GM19463 (cell line): ENCODE data around the gene AFAP1L2.

ENCODE experiments used
- ATAC-seq: cut with Tn5 transposase; IDR thresholded peaks from one replicate; pipeline ENCODE4 v1.9.1; 2021; ENCODE audit warnings: mild to moderate bottlenecking, moderate library complexity; ENCODE audit not compliant: unreplicated experiment

AFAP1L2 gene, protein sequence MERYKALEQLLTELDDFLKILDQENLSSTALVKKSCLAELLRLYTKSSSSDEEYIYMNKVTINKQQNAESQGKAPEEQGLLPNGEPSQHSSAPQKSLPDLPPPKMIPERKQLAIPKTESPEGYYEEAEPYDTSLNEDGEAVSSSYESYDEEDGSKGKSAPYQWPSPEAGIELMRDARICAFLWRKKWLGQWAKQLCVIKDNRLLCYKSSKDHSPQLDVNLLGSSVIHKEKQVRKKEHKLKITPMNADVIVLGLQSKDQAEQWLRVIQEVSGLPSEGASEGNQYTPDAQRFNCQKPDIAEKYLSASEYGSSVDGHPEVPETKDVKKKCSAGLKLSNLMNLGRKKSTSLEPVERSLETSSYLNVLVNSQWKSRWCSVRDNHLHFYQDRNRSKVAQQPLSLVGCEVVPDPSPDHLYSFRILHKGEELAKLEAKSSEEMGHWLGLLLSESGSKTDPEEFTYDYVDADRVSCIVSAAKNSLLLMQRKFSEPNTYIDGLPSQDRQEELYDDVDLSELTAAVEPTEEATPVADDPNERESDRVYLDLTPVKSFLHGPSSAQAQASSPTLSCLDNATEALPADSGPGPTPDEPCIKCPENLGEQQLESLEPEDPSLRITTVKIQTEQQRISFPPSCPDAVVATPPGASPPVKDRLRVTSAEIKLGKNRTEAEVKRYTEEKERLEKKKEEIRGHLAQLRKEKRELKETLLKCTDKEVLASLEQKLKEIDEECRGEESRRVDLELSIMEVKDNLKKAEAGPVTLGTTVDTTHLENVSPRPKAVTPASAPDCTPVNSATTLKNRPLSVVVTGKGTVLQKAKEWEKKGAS

DNA sequence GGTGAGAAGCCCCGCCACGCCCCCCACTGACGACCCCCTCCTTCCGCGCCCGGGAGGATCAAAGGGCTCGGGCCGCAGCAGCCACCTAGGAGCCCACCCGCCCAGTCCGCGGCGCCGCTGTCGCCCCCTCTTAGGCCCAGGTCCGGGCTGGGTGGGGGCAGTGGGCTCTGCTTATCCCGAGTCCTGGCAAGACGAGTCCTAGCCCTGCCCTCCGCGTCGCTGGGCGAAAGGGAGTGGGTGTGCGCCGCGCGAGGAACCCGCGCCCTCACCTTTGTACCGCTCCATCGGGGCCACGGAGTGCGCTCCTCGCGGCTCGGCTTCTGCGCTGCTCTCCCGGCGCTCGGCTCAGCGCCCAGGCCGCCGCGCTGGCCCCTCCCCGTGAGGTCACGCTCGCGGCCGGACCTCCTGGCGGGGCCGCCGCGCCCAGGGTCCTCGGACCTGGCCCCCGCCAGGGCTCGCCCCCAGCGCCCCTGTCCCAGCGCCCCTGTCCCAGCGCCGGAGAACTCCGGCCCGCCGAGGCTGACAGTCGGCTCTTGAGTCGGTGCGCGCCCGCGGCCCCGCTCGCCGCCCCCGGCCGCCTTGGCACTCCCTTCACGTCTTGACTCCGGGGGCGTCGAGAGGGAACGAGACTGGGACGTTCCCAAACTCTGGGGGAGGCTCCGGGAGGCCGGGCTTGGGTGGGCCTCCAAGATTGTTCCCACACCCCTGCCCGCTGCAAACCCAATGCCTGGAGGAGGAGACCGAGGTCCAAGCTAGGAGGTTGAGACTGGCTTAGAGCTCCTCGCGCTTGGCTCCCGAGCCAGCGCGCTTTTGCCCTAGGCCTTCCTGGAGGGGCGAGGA lies at the start of gene AFAP1L2:
Gene AFAP1L2 (minus strand): TSS at position 332 of the 840 bp plus-strand sequence. CDS start 47 bp downstream, at position 285.
- peak; percentile 29 for ATAC-seq

DNA sequence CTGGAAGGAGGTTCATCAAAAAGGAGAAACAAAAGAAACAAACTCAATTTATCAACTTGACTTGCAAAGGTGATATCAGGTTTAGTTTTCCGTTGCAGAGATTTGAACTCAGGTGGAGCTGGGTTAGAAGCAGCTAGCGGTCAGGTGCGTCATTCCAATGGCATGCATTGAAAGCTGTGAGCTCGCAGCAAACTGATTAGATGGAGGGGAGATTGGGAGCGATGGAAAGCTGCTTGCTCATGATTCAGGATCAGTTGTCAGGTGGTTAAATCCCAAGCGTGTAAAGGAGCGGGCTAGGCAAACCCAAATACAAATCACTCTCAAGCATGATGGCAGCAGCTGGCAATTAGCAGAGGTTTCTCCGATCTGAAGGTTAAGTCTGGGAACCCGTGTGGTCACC lies 49.3 kb upstream of the AFAP1L2 start:
- ATAC-seq = no peak

DNA sequence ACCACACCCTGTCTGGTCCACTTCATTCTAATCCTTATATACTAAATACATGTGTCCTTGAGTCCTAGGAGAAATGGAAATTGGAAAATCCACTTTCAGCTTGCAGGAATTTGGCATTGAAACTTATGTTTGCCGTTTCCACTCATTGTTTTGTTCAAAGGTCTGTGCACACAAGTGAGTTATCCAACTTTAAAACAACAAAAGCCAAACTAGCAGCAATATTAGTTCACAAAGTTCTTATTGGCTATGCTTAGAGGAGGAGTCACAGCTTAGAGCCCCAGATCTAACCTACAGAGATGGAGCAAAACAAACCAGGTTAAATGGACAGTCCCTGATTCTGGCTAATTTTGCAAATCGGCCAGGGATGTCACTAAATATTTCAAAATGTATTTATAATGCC lies 44.6 kb upstream of the AFAP1L2 start:
- no peak for ATAC-seq

GRCh38 chr10:114445332-114445731 lies 41.0 kb upstream of the AFAP1L2 start:
- no peak for ATAC-seq

GRCh38 chr10:114444819-114445218 lies 40.5 kb upstream of the AFAP1L2 start:
- ATAC-seq = no peak

- ATAC-seq = no peak
Observed at GRCh38 chr10:114442091-114442630, 37.9 kb upstream of the AFAP1L2 start.

DNA sequence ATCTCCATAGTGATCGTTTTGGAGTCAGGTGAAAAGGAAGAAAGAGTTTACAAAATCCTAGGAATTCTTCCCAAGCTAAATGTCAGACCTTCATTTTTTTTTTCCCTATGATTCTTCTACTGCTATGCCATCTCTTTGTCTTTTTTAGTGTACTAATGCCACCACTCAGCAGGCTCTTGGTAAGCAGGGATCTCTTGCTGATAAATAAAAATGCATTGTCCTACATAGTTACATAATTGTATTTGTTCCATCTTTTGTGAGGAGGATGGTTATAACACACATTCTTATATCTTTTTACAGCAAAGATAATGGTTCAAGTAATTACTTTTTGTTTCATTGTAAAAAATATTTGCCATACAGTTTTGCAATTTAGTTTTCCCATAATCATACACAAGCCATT lies 36.8 kb upstream of the AFAP1L2 start:
- no peak for ATAC-seq

GRCh38 chr10:114437473-114438292 lies 33.4 kb upstream of the AFAP1L2 start:
- no peak for ATAC-seq

DNA sequence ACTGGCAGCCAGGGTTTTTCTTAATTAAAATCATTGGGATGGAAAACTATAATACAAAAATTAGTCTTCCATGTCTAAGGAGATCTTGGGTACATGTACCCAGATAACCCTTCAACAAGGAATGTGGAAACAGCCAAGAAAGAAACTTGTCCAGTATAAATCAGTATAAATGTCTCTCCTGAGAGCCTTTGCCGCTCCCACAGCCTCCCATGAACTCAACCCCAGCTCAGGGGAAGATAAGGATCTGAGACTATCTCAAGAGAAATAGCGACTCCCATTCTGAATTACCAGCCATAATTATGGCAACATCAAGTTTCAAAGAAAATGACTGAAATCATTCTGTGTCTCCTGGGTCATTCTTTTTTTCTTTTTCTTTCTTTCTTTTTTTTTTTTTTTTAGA lies 32.6 kb upstream of the AFAP1L2 start:
- ATAC-seq = no peak

DNA sequence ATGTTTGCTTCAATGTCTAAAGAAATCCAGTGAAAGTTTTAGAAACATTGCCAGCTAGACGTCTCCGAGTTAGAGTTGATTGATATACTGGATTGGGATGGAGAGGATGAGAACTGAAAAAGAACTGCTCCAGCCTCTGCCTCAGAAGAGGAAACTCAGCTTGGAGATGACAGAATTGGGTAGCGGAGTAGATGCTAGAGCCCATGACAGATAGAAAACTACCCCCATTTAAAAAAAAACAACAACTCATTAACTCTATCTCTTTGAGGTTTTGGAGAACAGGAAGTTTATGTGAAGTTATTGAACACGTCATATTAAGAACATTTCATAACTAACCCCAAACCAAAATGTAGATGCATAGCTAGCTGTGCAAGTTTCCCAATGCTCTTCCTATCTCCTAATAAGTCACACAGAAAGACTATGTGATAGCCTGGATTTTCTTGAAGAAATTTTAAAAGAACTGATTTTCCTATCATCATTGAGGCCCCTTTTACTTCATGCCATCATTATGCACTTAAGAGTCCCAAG lies 28.3 kb upstream of the AFAP1L2 start:
- ATAC-seq = no peak

- ATAC-seq = no peak
Observed at GRCh38 chr10:114431414-114432135, 27.3 kb upstream of the AFAP1L2 start.

- no peak for ATAC-seq
Observed at GRCh38 chr10:114430688-114431413, 26.5 kb upstream of the AFAP1L2 start.

DNA sequence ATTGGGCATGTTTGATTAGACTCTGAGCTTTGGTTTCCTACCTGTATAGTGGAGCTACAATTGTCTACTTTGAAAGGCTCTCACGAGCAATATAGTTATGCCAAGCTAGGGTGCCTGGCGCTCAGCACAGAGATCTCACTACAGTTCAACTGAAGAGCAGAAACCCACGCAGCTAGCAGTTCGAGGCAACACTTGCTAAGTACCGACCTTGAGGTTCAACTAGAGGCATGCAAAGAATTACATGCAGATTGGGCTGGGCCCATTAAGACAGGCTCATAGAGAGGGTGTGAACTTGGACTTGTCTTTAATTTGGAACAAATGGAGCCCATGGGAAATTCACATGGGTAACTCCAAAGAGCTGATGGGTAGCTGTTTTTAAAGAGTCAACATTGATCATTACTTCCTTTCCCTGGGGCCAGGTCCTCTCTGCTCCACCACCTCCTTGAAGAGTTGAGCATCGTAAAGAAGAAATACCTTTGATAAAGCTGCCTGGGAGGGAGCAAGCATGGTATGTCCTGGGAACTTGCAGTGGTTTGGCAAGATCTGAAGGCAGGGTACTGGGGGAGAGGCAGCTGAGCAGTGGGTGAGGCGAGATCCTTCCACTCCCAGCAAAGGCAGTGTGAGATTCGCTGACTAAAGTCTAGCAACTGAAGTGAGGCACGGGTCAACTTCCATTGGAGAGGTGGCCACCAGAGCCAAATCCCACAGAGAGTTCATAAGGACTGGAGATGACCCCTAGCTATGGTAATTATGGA lies 25.5 kb upstream of the AFAP1L2 start:
- no peak for ATAC-seq

- no peak for ATAC-seq
Observed at GRCh38 chr10:114427124-114427852, 23.0 kb upstream of the AFAP1L2 start.

GRCh38 chr10:114426476-114426875 lies 22.2 kb upstream of the AFAP1L2 start:
- ATAC-seq = no peak

DNA sequence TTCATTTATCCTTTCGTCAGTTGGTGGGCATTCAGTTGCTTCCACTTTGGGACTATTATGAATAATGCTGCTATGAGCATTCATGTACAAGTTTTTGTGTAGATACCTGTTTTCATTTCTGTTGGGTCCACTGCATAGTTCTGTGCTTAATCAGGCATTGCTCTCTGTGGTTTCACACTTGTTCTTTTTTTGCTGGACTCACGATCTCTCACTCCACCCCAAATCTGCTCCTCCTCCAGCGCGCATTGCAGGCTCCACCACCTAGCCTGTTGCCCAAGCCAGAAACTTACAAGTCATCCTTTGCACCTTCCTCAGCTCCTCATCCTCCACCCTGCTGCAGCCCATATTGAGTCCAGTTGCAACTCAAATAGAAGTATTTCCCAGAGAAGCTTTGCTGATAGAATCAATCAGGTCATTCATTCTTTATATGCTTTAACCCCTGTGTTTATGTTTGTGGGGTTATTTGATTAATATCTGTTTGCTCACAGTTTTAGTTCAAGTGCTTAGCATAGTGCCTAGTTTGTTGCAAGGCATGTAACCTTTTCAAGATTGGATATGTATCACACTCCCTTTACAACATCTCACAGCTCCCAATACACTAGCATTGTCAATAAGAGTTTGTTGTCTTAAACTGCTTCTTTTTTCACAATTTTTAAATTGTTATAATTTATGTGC lies 16.6 kb upstream of the AFAP1L2 start:
- ATAC-seq = no peak
